Measurements from ENCODE around the gene G3BP2.

DNA sequence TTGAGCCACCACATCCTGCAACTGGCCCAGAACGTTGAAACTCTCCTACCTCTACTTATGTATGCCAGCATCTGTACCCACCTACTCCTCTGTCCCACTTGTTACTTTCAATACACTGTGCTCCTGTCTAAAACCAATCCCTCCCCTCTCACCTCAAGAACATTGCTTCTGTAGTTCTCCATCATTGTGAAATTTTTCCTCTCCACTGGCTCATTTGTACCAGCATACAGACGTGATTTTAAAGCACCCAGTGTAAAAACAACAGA is 25.7 kb upstream of the G3BP2 start:
- TF ChIP-seq EZH2phosphoT487 (IDR thresholded peaks at IDR 0.05; ENCODE audit: borderline replicate concordance), result no peak
- TF ChIP-seq, protein P1, sequence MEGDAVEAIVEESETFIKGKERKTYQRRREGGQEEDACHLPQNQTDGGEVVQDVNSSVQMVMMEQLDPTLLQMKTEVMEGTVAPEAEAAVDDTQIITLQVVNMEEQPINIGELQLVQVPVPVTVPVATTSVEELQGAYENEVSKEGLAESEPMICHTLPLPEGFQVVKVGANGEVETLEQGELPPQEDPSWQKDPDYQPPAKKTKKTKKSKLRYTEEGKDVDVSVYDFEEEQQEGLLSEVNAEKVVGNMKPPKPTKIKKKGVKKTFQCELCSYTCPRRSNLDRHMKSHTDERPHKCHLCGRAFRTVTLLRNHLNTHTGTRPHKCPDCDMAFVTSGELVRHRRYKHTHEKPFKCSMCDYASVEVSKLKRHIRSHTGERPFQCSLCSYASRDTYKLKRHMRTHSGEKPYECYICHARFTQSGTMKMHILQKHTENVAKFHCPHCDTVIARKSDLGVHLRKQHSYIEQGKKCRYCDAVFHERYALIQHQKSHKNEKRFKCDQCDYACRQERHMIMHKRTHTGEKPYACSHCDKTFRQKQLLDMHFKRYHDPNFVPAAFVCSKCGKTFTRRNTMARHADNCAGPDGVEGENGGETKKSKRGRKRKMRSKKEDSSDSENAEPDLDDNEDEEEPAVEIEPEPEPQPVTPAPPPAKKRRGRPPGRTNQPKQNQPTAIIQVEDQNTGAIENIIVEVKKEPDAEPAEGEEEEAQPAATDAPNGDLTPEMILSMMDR (conservative IDR thresholded peaks at IDR 0.05; ENCODE audit: low read length), result no peak
